A549 (cell line): Measurements from ENCODE around the gene DGCR2.

ENCODE experiments used
- CHD4 ChIP-seq: fragments of 200-600 bp; sonication (generic); IDR thresholded peaks from 2 replicates; pipeline ENCODE4 v1.6.1; 2016; ENCODE audit warnings: antibody characterized with exemption, mild to moderate bottlenecking, borderline replicate concordance
- E2F6 ChIP-seq: IDR thresholded peaks from 2 replicates; pipeline ENCODE4 v1.6.1; 2012; ENCODE audit warnings: low read depth, borderline replicate concordance
- ESRRA ChIP-seq: fragments of 150-350 bp; IDR thresholded peaks from 2 replicates; pipeline ENCODE4 v1.6.1; 2014; ENCODE audit warnings: mild to moderate bottlenecking, low read length, borderline replicate concordance
- FOSB ChIP-seq: fragments of 250-450 bp; sonication (Bioruptor Pico); IDR thresholded peaks from 2 replicates; pipeline ENCODE4 v1.5.0; 2020; ENCODE audit warnings: mild to moderate bottlenecking, moderate library complexity
- JUN ChIP-seq, 2 experiments: fragments of >200 bp; sonication (Bioruptor Twin); formaldehyde crosslinking; IDR thresholded peaks; 2 replicates in 1 of 2; 3 replicates in 1 of 2; pipeline ENCODE4 v1.6.1; 2016 to 2017
- JUNB ChIP-seq: fragments of >200 bp; sonication (Bioruptor Twin); formaldehyde crosslinking; IDR thresholded peaks from 2 replicates; pipeline ENCODE4 v1.6.1; 2016
- MYC ChIP-seq: IDR thresholded peaks from 2 replicates; pipeline ENCODE4 v1.6.1; 2012; ENCODE audit warnings: mild to moderate bottlenecking, inconsistent platforms, low read length, improper control_type of control experiment, borderline replicate concordance
- REST ChIP-seq: fragments of 200-600 bp; sonication (generic); IDR thresholded peaks from 2 replicates; pipeline ENCODE4 v1.6.1; 2016; ENCODE audit warnings: antibody characterized with exemption, mild to moderate bottlenecking, moderate library complexity
- TF ChIP-seq, protein P1 (sequence below): fragments of >200 bp; sonication (Bioruptor Twin); formaldehyde crosslinking; IDR thresholded peaks from 3 replicates; pipeline ENCODE4 v1.5.1; 2016
- TF ChIP-seq, protein P2 (sequence below): fragments of 450-650 bp; IDR thresholded peaks from 2 replicates; pipeline ENCODE4 v1.6.1; 2014; ENCODE audit warnings: antibody characterized with exemption

GRCh38 chr22:19137384-19138216 lies 15.4 kb upstream of the DGCR2 start:
- no peak for TF ChIP-seq ESRRA
- no peak for TF ChIP-seq E2F6
- TF ChIP-seq MYC, result no peak
- TF ChIP-seq, protein P1, sequence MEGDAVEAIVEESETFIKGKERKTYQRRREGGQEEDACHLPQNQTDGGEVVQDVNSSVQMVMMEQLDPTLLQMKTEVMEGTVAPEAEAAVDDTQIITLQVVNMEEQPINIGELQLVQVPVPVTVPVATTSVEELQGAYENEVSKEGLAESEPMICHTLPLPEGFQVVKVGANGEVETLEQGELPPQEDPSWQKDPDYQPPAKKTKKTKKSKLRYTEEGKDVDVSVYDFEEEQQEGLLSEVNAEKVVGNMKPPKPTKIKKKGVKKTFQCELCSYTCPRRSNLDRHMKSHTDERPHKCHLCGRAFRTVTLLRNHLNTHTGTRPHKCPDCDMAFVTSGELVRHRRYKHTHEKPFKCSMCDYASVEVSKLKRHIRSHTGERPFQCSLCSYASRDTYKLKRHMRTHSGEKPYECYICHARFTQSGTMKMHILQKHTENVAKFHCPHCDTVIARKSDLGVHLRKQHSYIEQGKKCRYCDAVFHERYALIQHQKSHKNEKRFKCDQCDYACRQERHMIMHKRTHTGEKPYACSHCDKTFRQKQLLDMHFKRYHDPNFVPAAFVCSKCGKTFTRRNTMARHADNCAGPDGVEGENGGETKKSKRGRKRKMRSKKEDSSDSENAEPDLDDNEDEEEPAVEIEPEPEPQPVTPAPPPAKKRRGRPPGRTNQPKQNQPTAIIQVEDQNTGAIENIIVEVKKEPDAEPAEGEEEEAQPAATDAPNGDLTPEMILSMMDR, result no peak
- TF ChIP-seq JUNB, result no peak
- TF ChIP-seq JUN (IDR thresholded peaks at IDR 0.05), result no peak
- TF ChIP-seq CHD4, result no peak
- no peak for TF ChIP-seq REST
- no peak for TF ChIP-seq FOSB (CRISPR knock-in tag)
- TF ChIP-seq, protein P2, sequence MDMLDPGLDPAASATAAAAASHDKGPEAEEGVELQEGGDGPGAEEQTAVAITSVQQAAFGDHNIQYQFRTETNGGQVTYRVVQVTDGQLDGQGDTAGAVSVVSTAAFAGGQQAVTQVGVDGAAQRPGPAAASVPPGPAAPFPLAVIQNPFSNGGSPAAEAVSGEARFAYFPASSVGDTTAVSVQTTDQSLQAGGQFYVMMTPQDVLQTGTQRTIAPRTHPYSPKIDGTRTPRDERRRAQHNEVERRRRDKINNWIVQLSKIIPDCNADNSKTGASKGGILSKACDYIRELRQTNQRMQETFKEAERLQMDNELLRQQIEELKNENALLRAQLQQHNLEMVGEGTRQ, result no peak
